Gastroesophageal sphincter (tissue), 3 donors: ENCODE results near the gene XCL2.

Source experiments
- EP300 ChIP-seq: sonication (generic); formaldehyde crosslinking; IDR thresholded peaks from one replicate; pipeline ENCODE4 v1.6.1; 2017; ENCODE audit warnings: antibody characterized with exemption, mild to moderate bottlenecking
- POLR2A ChIP-seq, 2 donors: fragments of 450-650 bp; IDR thresholded peaks; one replicate each; pipeline ENCODE4 v1.6.1; 2017; ENCODE audit warnings: antibody characterized with exemption in 2 of 2, mild to moderate bottlenecking in 2 of 2, moderate library complexity in 1 of 2
- TF ChIP-seq, protein P1 (sequence below), 4 experiments: fragments of 200-600 bp in 2 of 4; fragments of 450-650 bp in 2 of 4; sonication (generic) in 1 of 4; IDR thresholded peaks; one replicate each; pipeline ENCODE4 v1.5.1; 2017 to 2019; ENCODE audit warnings: antibody characterized with exemption in 4 of 4, mild to moderate bottlenecking in 2 of 4, moderate library complexity in 2 of 4

DNA sequence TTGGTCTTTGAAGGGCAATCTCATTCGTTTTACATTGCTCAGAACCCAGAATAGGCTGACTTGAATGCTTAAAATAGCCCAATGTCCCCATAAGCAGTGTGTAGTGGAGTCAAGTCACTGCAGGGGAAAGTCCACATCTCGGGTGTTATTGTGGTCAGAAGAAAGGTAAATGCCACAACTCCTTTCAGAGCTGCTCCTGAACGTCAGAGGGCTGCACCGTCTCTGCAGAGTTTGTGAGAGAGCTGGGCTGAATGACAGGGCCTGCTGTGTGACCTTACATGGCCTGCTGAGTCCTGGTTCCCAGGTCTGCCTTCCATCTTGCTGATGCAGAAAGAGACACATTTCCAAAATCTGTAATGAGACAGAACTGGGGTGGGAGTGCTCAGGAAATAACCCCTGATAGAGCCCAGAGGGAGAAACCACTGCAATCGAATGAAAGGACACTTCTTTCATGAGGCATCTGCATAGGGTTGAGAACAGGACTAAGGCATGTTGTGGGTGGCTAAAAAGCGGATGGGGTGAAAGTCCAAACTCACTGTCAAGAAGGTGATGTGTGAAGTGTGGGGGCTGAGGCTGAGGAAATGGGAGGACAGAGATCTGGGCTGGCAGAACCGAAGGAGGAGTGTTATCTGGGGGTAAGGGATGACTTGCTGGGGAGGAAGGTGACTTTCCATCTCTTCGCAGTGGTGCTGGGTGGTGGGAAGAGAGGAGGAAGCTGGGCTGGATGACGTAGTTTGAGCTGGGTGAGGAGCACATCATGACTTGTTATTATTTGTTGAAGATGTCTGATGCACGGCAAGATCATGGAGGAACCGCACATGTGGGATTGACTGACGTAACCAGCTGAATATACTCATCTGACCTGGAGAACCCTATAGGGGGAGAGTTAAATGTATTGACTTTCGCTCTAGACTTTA, 33.7 kb downstream of the XCL2 start:
- TF ChIP-seq, protein P1, sequence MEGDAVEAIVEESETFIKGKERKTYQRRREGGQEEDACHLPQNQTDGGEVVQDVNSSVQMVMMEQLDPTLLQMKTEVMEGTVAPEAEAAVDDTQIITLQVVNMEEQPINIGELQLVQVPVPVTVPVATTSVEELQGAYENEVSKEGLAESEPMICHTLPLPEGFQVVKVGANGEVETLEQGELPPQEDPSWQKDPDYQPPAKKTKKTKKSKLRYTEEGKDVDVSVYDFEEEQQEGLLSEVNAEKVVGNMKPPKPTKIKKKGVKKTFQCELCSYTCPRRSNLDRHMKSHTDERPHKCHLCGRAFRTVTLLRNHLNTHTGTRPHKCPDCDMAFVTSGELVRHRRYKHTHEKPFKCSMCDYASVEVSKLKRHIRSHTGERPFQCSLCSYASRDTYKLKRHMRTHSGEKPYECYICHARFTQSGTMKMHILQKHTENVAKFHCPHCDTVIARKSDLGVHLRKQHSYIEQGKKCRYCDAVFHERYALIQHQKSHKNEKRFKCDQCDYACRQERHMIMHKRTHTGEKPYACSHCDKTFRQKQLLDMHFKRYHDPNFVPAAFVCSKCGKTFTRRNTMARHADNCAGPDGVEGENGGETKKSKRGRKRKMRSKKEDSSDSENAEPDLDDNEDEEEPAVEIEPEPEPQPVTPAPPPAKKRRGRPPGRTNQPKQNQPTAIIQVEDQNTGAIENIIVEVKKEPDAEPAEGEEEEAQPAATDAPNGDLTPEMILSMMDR (IDR thresholded peaks at IDR 0.05): no peak
- TF ChIP-seq EP300: no peak
- no peak for TF ChIP-seq POLR2A (IDR thresholded peaks at IDR 0.05)
